ENCODE measurements around the gene ADAMTS18.

DNA sequence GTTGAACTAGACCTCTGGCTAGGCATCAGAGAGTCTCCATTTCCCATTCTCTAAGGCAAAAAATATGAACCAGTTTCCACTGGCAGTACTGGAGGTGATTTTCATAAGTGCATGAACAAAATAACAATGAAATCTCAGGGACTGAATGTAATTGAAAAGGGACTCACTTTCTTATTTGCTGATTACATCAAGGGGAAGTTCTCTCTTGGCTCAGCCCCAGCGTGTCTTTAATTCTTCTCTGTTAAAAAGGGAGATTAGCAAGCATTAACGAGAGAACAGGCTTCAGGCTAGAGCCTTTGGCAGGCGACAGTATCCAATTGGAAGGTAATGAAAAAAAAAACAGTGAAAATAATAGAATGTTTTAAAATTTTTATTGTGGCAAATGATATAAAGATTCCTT, 34.0 kb upstream of the ADAMTS18 start:
- TF ChIP-seq, protein P1, sequence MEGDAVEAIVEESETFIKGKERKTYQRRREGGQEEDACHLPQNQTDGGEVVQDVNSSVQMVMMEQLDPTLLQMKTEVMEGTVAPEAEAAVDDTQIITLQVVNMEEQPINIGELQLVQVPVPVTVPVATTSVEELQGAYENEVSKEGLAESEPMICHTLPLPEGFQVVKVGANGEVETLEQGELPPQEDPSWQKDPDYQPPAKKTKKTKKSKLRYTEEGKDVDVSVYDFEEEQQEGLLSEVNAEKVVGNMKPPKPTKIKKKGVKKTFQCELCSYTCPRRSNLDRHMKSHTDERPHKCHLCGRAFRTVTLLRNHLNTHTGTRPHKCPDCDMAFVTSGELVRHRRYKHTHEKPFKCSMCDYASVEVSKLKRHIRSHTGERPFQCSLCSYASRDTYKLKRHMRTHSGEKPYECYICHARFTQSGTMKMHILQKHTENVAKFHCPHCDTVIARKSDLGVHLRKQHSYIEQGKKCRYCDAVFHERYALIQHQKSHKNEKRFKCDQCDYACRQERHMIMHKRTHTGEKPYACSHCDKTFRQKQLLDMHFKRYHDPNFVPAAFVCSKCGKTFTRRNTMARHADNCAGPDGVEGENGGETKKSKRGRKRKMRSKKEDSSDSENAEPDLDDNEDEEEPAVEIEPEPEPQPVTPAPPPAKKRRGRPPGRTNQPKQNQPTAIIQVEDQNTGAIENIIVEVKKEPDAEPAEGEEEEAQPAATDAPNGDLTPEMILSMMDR (conservative IDR thresholded peaks at IDR 0.05 in 1 of 2, IDR thresholded peaks at IDR 0.05 in 1 of 2; ENCODE audit: low read depth in 1 of 2, low read length in 2 of 2): no peak
- no peak for TF ChIP-seq EZH2 (IDR thresholded peaks at IDR 0.05; ENCODE audit: low read length, missing control alignments)
